ENCODE measurements around the gene HINFP.
A peak's percentile ranks its signal among the peaks of the same experiment; 100 is the strongest.
"Not testable (repeated sequence)": the region's sequence is repeated elsewhere in the genome, so short reads cannot be mapped to it uniquely, and the experiment has no call there.

The HINFP gene

DNA sequence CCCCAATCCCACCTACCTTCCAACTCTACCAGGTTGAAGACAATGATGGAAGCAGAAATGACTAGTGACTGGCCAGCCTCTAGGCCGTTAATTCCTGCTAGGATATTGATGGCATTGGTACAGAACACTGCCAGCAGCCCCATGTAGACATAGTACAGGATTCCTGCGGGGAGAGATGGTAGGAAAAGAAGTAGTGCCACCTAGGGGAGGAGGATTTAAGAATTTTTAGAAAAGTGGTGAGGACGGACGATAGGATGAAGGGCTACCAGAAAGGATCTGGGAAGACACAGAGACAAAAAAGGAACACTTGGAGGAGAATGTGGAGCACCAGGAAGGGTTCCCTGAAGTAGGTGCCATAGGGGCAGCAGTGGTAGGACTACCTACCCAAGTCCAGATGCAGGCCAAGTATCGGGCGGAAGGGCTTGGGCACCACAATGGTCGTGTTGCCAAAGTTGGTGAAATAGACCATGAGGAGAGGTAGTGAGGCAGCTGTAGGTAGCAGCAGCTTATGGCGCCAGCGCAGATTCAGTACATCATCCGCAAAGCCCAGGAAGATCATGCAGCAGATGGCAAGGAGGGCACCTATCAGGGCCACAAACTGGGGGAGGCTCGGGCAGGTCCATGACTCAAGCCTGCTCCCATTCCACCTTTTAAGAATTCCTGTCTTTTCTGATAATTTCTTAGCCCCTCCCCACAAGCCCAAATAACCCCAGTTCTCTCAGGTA is 21.0 kb upstream of the HINFP start:
- DNase-seq (ENCODE audit: low read depth in 2 of 2), result no peak

- no peak for DNase-seq (ENCODE audit: low read depth in 2 of 2)
These were observed 20.2 kb upstream of the HINFP start for GRCh38 chr11:119100994-119101758.

- DNase-seq (ENCODE audit: low read depth in 2 of 2), result peak; percentile 94 to 96
These were observed 19.5 kb upstream of the HINFP start, which contains the start of gene DPAGT1 for GRCh38 chr11:119101759-119102423. Gene DPAGT1 (minus strand): TSS chr11:119101853. CDS start chr11:119101655, 198 bp downstream.

DNA sequence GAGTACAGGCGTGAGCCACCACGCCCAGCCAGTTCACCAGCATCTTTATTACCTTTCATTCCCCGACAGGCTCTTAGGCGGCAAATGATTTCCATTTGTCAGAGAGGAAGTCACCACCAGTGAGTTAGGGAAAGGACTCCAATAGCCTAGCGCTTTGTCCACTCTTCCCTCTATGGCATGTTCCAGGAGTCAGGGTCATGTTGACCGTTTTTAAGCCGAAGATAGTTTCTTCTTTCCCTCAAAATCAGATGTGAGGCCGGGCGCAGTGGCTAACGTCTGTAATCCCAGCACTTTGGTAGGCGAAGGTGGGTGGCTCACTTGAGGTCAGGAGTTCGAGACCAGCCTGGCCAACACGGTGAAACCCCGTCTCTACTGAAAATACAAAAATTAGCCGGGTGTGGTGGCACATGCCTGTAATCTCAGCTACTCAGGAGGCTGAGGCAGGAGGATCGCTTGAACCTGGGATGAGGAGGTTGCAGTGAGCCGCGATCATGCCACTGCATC is 18.2 kb upstream of the HINFP start:
- DNase-seq (ENCODE audit: low read depth in 2 of 2), result not testable (repeated sequence)

DNA sequence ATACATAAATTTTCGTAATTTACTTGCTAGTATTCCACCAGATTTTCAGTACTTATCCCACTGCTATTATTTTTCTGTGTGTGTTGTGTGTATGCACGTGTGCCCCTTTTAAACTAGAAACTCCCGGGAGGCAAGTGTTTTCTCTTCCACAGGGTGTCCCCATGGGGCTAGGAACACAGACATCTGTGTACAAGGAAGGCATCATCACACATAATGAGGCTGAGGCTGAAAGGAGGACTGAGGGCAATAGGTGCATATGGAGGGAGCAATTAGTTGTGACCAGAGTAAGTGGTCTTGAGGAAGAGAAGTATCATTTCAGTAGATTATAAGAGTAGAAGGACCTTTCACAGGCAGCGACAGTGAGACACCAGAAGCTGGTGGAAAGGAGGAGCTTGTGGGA is 17.6 kb upstream of the HINFP start:
- DNase-seq (ENCODE audit: low read depth in 2 of 2), result no peak

DNA sequence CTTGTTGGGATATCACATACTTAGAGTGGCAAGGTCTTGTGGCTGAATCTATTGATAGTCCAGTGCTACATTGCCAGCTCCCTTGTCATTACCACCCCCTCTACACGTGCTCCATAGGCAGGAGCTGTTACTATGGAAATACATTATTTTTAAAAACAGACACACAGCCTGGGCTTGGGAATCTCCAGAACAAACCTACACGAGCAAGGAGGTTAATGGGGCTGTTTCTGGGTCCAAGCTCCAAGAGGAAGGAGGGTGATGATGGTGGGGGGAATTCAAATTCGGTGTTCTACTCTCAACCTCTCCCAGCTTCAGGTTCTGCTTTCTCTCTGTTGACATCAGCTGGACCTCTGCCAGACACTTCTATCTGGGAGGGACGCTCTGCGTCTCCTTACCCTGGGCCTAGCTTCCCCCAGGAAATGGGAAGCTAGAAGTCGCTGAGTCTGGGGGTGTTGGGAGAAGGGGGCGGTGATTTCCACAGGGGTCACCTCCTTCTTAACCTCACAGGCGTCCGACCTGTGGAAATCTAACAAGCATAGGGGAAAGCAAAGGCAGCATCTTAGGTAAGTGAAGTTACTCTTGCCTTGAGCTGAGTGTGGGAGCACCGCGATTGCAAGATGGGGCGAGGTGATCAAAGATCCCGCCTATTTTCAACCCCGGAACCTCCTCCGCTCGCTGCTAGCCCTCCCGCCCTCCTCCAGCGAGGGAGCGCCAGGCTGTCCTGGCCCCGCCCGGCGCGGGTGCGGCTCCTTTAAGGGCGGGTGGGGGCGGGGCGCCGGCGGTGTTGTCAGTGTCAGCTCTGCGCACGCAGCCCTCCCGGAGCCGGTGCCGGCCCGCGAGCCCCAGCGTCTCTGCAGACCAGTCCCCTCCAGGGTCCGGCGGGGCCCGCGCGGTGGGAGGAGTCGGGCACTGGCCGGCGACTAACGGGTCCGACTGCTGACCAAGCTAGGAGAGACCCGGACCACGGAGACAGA is 14.5 kb upstream of the HINFP start, which contains the start of gene C2CD2L:
C2CD2L (plus strand) TSS at position 781 of the 974 bp plus-strand sequence. CDS start 398 bp downstream, outside the sequence.
- peak; percentile 75 to 79 for DNase-seq (ENCODE audit: low read depth in 2 of 2)

GRCh38 chr11:119107538-119108145 is 13.7 kb upstream of the HINFP start:
- DNase-seq (ENCODE audit: low read depth in 2 of 2), result no peak

DNA sequence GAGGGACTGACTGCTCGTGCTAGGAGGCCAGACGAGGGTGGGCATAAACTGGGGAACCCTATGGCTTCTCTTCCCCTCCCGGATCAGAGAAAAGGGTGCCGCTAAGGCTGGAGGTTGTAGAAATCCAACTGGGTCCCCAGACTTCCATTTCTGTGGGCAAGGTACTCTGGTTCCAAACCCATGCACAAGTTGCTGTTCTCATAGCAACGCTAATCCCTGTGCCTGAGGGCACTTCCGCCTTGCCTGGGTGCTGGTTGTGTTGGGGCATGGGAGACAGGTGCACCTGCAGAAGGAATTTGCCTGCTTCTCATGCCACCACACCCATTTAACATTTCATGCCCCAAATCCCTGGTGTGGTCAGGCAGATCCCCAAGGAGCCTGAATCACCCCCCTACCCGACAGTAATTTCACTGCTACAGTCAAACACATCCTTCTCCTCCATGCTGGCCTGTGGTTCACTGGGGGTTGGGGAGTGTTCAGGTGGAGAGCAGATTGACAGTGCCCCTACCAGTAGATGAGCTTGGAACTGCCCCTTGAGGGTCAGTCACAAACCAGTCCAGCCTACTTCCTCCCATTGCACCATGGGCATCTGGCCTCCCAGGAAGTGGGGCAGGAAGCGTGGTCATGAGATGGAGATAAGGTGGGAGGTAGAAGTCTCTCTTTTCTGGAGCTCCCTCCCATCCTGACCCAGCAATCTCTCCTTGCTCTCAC is 13.1 kb upstream of the HINFP start:
- DNase-seq (ENCODE audit: low read depth in 2 of 2), result no peak

- no peak for DNase-seq (ENCODE audit: low read depth in 2 of 2)
These were observed 12.5 kb upstream of the HINFP start for GRCh38 chr11:119108857-119109221.

DNA sequence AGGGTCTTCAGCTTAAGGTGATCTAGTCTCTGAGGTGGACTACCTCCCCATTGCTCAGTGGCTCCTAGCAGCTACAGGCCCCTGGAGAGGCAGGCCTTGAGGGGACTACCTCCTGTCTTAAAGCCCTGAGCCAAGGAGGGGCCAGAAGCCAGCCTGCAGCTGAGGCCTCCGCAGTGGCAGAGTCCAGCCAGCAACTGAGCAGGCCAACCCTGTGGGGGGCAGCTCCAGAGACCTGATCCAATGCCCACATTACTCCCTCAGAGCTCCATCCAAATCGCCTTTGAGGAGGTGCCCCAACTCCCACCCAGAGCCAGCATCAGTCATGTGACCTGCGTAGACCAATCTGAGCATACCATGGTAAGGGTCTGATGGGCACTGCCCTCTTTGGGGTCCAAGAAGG is 11.5 kb upstream of the HINFP start:
- DNase-seq (ENCODE audit: low read depth in 2 of 2), result no peak

GRCh38 chr11:119110439-119110838 is 10.9 kb upstream of the HINFP start:
- DNase-seq (ENCODE audit: low read depth in 2 of 2), result no peak

DNA sequence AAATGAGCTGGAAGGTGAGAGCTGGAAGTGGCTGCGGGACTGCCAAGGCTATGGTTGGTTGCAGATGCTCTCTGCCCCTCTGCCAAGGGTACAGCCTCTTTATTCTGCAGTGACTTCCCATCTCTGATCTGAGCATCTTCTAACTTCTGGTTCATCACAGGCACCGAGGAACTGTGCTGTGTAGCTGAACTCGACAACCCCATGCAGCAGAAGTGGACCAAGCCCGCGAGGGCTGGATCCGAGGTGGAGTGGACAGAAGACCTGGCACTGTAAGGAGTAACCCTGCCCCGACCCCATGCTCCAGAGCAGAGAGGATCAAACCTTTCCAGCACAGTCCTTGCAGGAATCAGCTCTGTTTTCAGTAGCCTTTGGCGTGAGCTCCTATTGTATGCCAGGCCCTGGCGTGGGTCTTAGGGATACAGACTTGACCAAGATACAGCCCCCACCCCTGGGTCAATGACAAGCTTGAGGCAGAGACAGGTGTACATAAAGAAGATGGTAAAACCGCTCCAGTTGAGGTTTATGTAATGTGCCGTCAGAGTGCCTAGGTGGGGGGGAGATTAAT is 9.9 kb upstream of the HINFP start:
- no peak for DNase-seq (ENCODE audit: low read depth in 2 of 2)

DNA sequence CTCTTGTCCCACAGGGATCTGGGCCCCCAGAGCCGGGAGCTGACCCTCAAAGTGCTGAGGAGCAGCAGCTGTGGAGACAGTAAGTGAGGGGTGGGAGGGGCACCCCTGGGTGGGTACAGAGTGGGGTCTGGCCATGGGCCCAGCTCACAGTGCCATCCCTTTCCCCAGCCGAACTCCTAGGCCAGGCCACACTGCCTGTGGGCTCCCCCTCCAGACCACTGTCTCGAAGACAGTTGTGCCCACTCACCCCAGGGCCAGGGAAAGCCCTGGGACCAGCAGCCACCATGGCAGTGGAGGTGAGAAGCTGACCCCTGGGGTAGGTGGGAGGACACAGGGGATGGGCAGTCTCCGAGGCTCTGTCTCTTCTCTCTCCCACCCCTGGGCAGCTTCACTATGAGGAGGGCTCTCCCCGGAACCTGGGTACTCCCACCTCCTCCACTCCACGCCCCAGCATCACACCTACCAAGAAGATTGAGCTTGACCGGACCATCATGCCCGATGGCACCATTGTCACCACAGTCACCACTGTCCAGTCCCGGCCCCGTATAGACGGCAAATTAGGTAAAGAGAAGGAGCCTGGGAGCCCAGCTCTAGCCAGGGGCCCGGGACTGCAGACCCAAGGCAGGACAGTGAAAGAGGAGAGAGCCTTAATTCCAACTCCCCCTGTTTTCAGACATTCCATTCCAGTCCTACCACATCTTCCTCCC is 8.9 kb upstream of the HINFP start:
- DNase-seq (ENCODE audit: low read depth in 2 of 2), result no peak

GRCh38 chr11:119113716-119114115 is 7.7 kb upstream of the HINFP start:
- no peak for DNase-seq (ENCODE audit: low read depth in 2 of 2)

DNA sequence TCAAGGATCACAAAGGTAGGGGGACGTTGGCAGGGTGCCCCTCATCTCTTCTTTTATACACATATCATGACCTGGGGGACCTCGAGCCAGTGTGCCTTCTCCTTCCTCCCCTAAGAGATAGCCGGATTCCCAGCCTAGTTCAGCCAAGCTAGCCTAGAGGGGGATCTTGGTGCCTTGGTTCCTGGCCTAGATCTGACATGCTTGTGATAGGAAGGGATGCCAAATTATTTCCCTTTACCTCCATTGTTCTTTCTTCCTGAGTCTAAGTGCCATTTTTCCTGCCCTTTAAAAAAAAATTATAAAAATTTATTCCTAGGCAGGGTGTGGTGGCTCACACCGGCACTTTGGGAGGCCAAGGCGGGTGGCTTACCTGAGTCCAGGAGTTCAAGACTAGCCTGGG is 7.0 kb upstream of the HINFP start:
- no peak for DNase-seq (ENCODE audit: low read depth in 2 of 2)

GRCh38 chr11:119115484-119116234 is 5.7 kb upstream of the HINFP start:
- no peak for DNase-seq (ENCODE audit: low read depth in 2 of 2)

DNA sequence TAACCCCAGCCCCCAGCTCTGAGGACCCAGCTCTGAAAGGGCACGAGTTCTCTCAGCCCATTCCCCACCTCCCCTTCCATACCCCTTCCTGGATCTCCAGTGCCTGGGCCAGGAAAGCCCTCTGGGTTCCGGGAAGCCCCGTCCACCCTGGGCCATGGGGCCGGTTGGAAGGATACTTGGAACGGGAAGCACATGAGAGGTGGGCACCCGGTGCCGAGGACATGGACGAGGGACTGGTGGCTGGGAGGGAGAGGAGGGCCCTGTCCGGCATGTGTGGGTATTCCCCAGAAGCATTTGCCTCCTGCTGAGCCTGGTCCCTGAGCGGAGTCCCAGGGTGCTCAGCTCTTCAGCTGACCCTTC is 5.2 kb upstream of the HINFP start:
- no peak for DNase-seq (ENCODE audit: low read depth in 2 of 2)

GRCh38 chr11:119116601-119117000 is 4.8 kb upstream of the HINFP start:
- DNase-seq (ENCODE audit: low read depth in 2 of 2), result no peak
